Tibial artery (tissue), 4 donors: ENCODE results near the gene FCGR1A.
"Not testable (repeated sequence)": the region's sequence is repeated elsewhere in the genome, so short reads cannot be mapped to it uniquely, and the experiment has no call there.

Source experiments
- DNase-seq, 2 donors: peaks; one replicate each; pipeline ENCODE4 v3.0.0-alpha.2; 2019
- H3K27ac ChIP-seq, 2 donors: fragments of 200-600 bp; sonication (generic) in 1 of 2; 1 replicate in 1 of 2; 2 replicates in 1 of 2; pipeline ENCODE4 v1.5.1; 2018 to 2019; ENCODE audit warnings: mild to moderate bottlenecking in 1 of 2
- H3K27me3 ChIP-seq, 2 donors: fragments of 200-600 bp; sonication (generic) in 1 of 2; one replicate each; pipeline versions ENCODE4 v1.5.1 to v1.6.0; 2016 to 2019
- H3K36me3 ChIP-seq, 3 donors: fragments of 200-600 bp; sonication (generic) in 2 of 3; one replicate each; pipeline ENCODE4 v1.5.1; 2016 to 2019; ENCODE audit warnings: mild to moderate bottlenecking in 2 of 3
- H3K4me1 ChIP-seq, 4 donors: fragments of 200-600 bp; sonication (generic) in 2 of 4; 1 replicate in 3 of 4; 2 replicates in 1 of 4; pipeline ENCODE4 v1.5.1; 2016 to 2019
- H3K4me3 ChIP-seq, 2 donors: fragments of 200-600 bp; sonication (generic) in 1 of 2; 1 replicate in 1 of 2; 2 replicates in 1 of 2; pipeline ENCODE4 v1.5.1; 2018 to 2019; ENCODE audit warnings: mild to moderate bottlenecking in 2 of 2
- H3K9me3 ChIP-seq, 3 donors: fragments of 200-600 bp; sonication (generic) in 1 of 3; one replicate each; pipeline ENCODE4 v1.5.1; 2016 to 2019
- CTCF ChIP-seq, 2 experiments: fragments of 200-600 bp in 1 of 2; fragments of 450-650 bp in 1 of 2; IDR thresholded peaks; one replicate each; pipeline ENCODE4 v1.5.1; 2017 to 2019; ENCODE audit warnings: antibody characterized with exemption in 2 of 2, mild to moderate bottlenecking in 1 of 2, moderate library complexity in 1 of 2
- intact Hi-C: fragments of 100-400 bp; cut with DNase I; formaldehyde crosslinking; loops from one replicate; pipeline ENCODE4 v1.15.0; 2023; ENCODE audit warnings: low total_unique reads

Gene FCGR1A

GRCh38 chr1:149792502-149792901, 10.0 kb downstream of the FCGR1A start:
- H3K36me3 ChIP-seq, H3K27me3 ChIP-seq, H3K9me3 ChIP-seq, intact Hi-C loops: not testable (repeated sequence)
- peak overlapping the region; percentile 54 to 65 for H3K4me3 ChIP-seq
- DNase-seq = peak; percentile 34 to 67
- H3K4me1 ChIP-seq = peaks cover 0 to 18% (median 0%) of the 10 kb centered on the region in 4 donors
- TF ChIP-seq CTCF (IDR thresholded peaks at IDR 0.05) = peak in 1 of 2 experiments; percentile 43
- H3K27ac ChIP-seq = peak overlapping the region; percentile 84 to 87

GRCh38 chr1:149792912-149793515, 10.5 kb downstream of the FCGR1A start:
- H3K9me3 ChIP-seq, H3K36me3 ChIP-seq, intact Hi-C loops, H3K27me3 ChIP-seq: not testable (repeated sequence)
- Histone ChIP-seq H3K4me1 (peaks cover 0 to 18% (median 0%) of the 10 kb centered on the region in 4 donors), H3K4me3 (peak overlapping the region; percentile 54 to 65), H3K27ac (peak overlapping the region; percentile 84 to 87)
- peak; percentile 33 to 83 for DNase-seq
- TF ChIP-seq CTCF (IDR thresholded peaks at IDR 0.05) = peak; percentile 29 to 81

GRCh38 chr1:149793885-149794284, 11.4 kb downstream of the FCGR1A start:
- H3K27me3 ChIP-seq, H3K4me1 ChIP-seq, DNase-seq, H3K36me3 ChIP-seq, intact Hi-C loops, H3K4me3 ChIP-seq, H3K27ac ChIP-seq, H3K9me3 ChIP-seq: not testable (repeated sequence)

- intact Hi-C loops, H3K27ac ChIP-seq, DNase-seq, H3K9me3 ChIP-seq, H3K36me3 ChIP-seq, H3K4me3 ChIP-seq, H3K4me1 ChIP-seq, H3K27me3 ChIP-seq: not testable (repeated sequence)
These were observed 19.1 kb downstream of the FCGR1A start for GRCh38 chr1:149801628-149802027.

- DNase-seq, H3K27me3 ChIP-seq, H3K9me3 ChIP-seq, H3K27ac ChIP-seq, H3K4me3 ChIP-seq, intact Hi-C loops, H3K4me1 ChIP-seq, H3K36me3 ChIP-seq: not testable (repeated sequence)
These were observed 22.1 kb downstream of the FCGR1A start for GRCh38 chr1:149804417-149805080.

- intact Hi-C loops, H3K4me1 ChIP-seq, H3K27me3 ChIP-seq, DNase-seq, H3K36me3 ChIP-seq, H3K4me3 ChIP-seq, H3K9me3 ChIP-seq, H3K27ac ChIP-seq: not testable (repeated sequence)
These were observed 28.4 kb downstream of the FCGR1A start for GRCh38 chr1:149810697-149811405.

- DNase-seq, H3K36me3 ChIP-seq, H3K9me3 ChIP-seq, H3K4me1 ChIP-seq, H3K27me3 ChIP-seq, intact Hi-C loops: not testable (repeated sequence)
- peak overlapping the region; percentile 88 to 91 for H3K27ac ChIP-seq
- H3K4me3 ChIP-seq = peak overlapping the region; percentile 65 to 67
These were observed 29.0 kb downstream of the FCGR1A start for GRCh38 chr1:149811514-149811889.
